Measurements from ENCODE around the gene SPRTN. TPM values are rescaled to one million over a fixed set of nuclear protein-coding genes. Genes with fewer than 3 reads are reported as not detected.

The SPRTN gene
- total RNA-seq, result 10.5 TPM

- intact Hi-C loops (cut with DNase I), result no loop called here
- DNase-seq (ENCODE audit: low spot score), result no peak
- ATAC-seq, result peak; percentile 91
Measured at GRCh38 chr1:231338270-231339128, at the start of gene SPRTN. Gene SPRTN, plus strand, starts transcription at chr1:231338293. Its CDS starts 91 bp downstream, at chr1:231338384.

GRCh38 chr1:231295938-231296337, 42.2 kb upstream of the SPRTN start:
- no peak for DNase-seq (ENCODE audit: low spot score)
- no peak for ATAC-seq
- intact Hi-C loops (cut with DNase I), result no loop called here

GRCh38 chr1:231301990-231302389, 36.1 kb upstream of the SPRTN start:
- intact Hi-C loops (cut with DNase I), result no loop called here
- no peak for DNase-seq (ENCODE audit: low spot score)
- no peak for ATAC-seq

GRCh38 chr1:231310391-231310934, 27.6 kb upstream of the SPRTN start:
- no peak for DNase-seq (ENCODE audit: low spot score)
- ATAC-seq, result no peak
- intact Hi-C loops (cut with DNase I), result no loop called here

- ATAC-seq, result no peak
- intact Hi-C loops (cut with DNase I), result no loop called here
Measured at GRCh38 chr1:231311720-231312431, 26.2 kb upstream of the SPRTN start.

GRCh38 chr1:231312432-231312788, 25.7 kb upstream of the SPRTN start:
- no peak for ATAC-seq
- intact Hi-C loops (cut with DNase I), result no loop called here
- no peak for DNase-seq (ENCODE audit: low spot score)

More at GRCh38 chr1:231311720-231312431, 26.2 kb upstream of the SPRTN start:
- no peak for DNase-seq (ENCODE audit: low spot score)

- DNase-seq (ENCODE audit: low spot score) (no peak), ATAC-seq (no peak)
- intact Hi-C loops (cut with DNase I), result no loop called here
Measured at GRCh38 chr1:231313661-231314060, 24.4 kb upstream of the SPRTN start.

GRCh38 chr1:231315887-231316286, 22.2 kb upstream of the SPRTN start:
- intact Hi-C loops (cut with DNase I), result no loop called here
- no peak for DNase-seq (ENCODE audit: low spot score)

GRCh38 chr1:231317306-231318014, 20.6 kb upstream of the SPRTN start:
- ATAC-seq (no peak), DNase-seq (ENCODE audit: low spot score) (no peak)
- intact Hi-C loops (cut with DNase I), result no loop called here

More at GRCh38 chr1:231315887-231316286, 22.2 kb upstream of the SPRTN start:
- ATAC-seq, result no peak

GRCh38 chr1:231318015-231318355, 20.1 kb upstream of the SPRTN start:
- ATAC-seq, result no peak
- intact Hi-C loops (cut with DNase I), result no loop called here
- DNase-seq (ENCODE audit: low spot score), result no peak

GRCh38 chr1:231318568-231318967, 19.5 kb upstream of the SPRTN start:
- DNase-seq (ENCODE audit: low spot score) (no peak), ATAC-seq (no peak)
- intact Hi-C loops (cut with DNase I), result no loop called here

- intact Hi-C loops (cut with DNase I), result no loop called here
- no peak for DNase-seq (ENCODE audit: low spot score)
Measured at GRCh38 chr1:231319080-231319479, 19.0 kb upstream of the SPRTN start.

GRCh38 chr1:231322880-231323530, 15.1 kb upstream of the SPRTN start:
- intact Hi-C loops (cut with DNase I), result no loop called here
- DNase-seq (ENCODE audit: low spot score) (no peak), ATAC-seq (no peak)

More at GRCh38 chr1:231319080-231319479, 19.0 kb upstream of the SPRTN start:
- ATAC-seq, result no peak

GRCh38 chr1:231324660-231325059, 13.4 kb upstream of the SPRTN start:
- ATAC-seq, result no peak
- no peak for DNase-seq (ENCODE audit: low spot score)
- intact Hi-C loops (cut with DNase I), result no loop called here

- ATAC-seq (no peak), DNase-seq (ENCODE audit: low spot score) (no peak)
- intact Hi-C loops (cut with DNase I), result no loop called here
Measured at GRCh38 chr1:231326248-231326647, 11.8 kb upstream of the SPRTN start.

- intact Hi-C loops (cut with DNase I), result no loop called here
- ATAC-seq, result no peak
- DNase-seq (ENCODE audit: low spot score), result no peak
Measured at GRCh38 chr1:231327617-231328016, 10.5 kb upstream of the SPRTN start.

GRCh38 chr1:231329483-231329882, 8.6 kb upstream of the SPRTN start:
- DNase-seq (ENCODE audit: low spot score), result no peak
- no peak for ATAC-seq
- intact Hi-C loops (cut with DNase I), result no loop called here

GRCh38 chr1:231332761-231333160, 5.3 kb upstream of the SPRTN start:
- DNase-seq (ENCODE audit: low spot score) (no peak), ATAC-seq (no peak)
- intact Hi-C loops (cut with DNase I), result no loop called here

- intact Hi-C loops (cut with DNase I), result no loop called here
- ATAC-seq (no peak), DNase-seq (ENCODE audit: low spot score) (no peak)
Measured at GRCh38 chr1:231334079-231334666, 3.9 kb upstream of the SPRTN start.

Measured in sciatic nerve (tissue), 2 donors.